Colonic mucosa (tissue), 4 donors: ENCODE results near the gene MCM10. TPM values are rescaled to one million over a fixed set of nuclear protein-coding genes. Genes with fewer than 3 reads are reported as not detected.

Experiments
- DNase-seq: peaks from one replicate; pipeline ENCODE4 v3.0.0-alpha.2; 2020
- H3K27ac ChIP-seq: fragments of 200-600 bp; one replicate; pipeline ENCODE4 v1.8.0; 2021
- H3K27me3 ChIP-seq: fragments of 200-600 bp; one replicate; pipeline ENCODE4 v1.8.0; 2021
- H3K36me3 ChIP-seq: fragments of 200-600 bp; one replicate; pipeline ENCODE4 v1.8.0; 2021
- H3K4me1 ChIP-seq: fragments of 200-600 bp; one replicate; pipeline ENCODE4 v1.8.0; 2021; ENCODE audit warnings: mild to moderate bottlenecking
- H3K4me3 ChIP-seq: fragments of 200-600 bp; one replicate; pipeline ENCODE4 v1.8.0; 2021
- H3K9ac ChIP-seq, 2 donors: one replicate each; pipeline ENCODE4 v1.7.0; 2013; ENCODE audit warnings: control low read depth in 2 of 2, low read depth in 2 of 2, low read length in 2 of 2
- H3K9me3 ChIP-seq: fragments of 200-600 bp; one replicate; pipeline ENCODE4 v1.8.0; 2021
- CTCF ChIP-seq: fragments of 200-600 bp; IDR thresholded peaks from one replicate; pipeline ENCODE4 v1.8.0; 2022; ENCODE audit warnings: antibody characterized with exemption, mild to moderate bottlenecking
- intact Hi-C: fragments of 100-400 bp; cut with DNase I; formaldehyde crosslinking; loops from one replicate; pipeline ENCODE4 v1.14.1; 2022
- total RNA-seq, 2 donors: library from RNA; stranded (reverse); fragmentation: NEBNext Ultra II Directional in 1 of 2; extraction: Animal tissue kit (Norgen Biotek cat#: 25700) in 1 of 2; gene quantifications; one replicate each; pipeline ENCODE4 v1.2.1, GENCODE V29; 2021
- donor health status: healthy.
- donor health status: DM: no; HTN: no; CAD: no.
- donor health status: DM: no; HTN: no; CAD: no.

MCM10 gene
- total RNA-seq, 2 donors from 2014 or later, result 2.4 to 21.0 TPM

- Histone ChIP-seq H3K9ac (no peak overlapping the region), H3K36me3 (no peaks in the 10 kb centered on the region), H3K9me3 (no peaks in the 10 kb centered on the region), H3K4me3 (no peak overlapping the region), H3K27me3 (no peaks in the 10 kb centered on the region), H3K27ac (no peak overlapping the region), H3K4me1 (no peaks in the 10 kb centered on the region)
- no peak for TF ChIP-seq CTCF
- intact Hi-C loops, result no loop called here
- DNase-seq, result no peak
These were observed 21.1 kb downstream of the MCM10 start for GRCh38 chr10:13182424-13182823.

- Histone ChIP-seq H3K4me1 (no peaks in the 10 kb centered on the region), H3K36me3 (no peaks in the 10 kb centered on the region), H3K27me3 (no peaks in the 10 kb centered on the region), H3K9ac (no peak overlapping the region), H3K27ac (no peak overlapping the region), H3K9me3 (no peaks in the 10 kb centered on the region), H3K4me3 (no peak overlapping the region)
- intact Hi-C loops, result no loop called here
- TF ChIP-seq CTCF, result no peak
- no peak for DNase-seq
These were observed 22.3 kb downstream of the MCM10 start for GRCh38 chr10:13183625-13184024.

- H3K27ac ChIP-seq, result no peak overlapping the region
These were observed 22.9 kb downstream of the MCM10 start for GRCh38 chr10:13184276-13184675.

GRCh38 chr10:13184730-13185514 is 23.6 kb downstream of the MCM10 start:
- H3K9me3 ChIP-seq, result no peaks in the 10 kb centered on the region
- H3K9ac ChIP-seq, result no peak overlapping the region
- H3K4me3 ChIP-seq, result no peak overlapping the region
- no peak for DNase-seq
- no peak for TF ChIP-seq CTCF
- H3K36me3 ChIP-seq, result no peaks in the 10 kb centered on the region
- H3K4me1 ChIP-seq, result no peaks in the 10 kb centered on the region
- intact Hi-C loops, result no loop called here
- no peak overlapping the region for H3K27ac ChIP-seq
- H3K27me3 ChIP-seq, result no peaks in the 10 kb centered on the region

More at GRCh38 chr10:13184276-13184675, 22.9 kb downstream of the MCM10 start:
- Histone ChIP-seq H3K9ac (no peak overlapping the region), H3K4me1 (no peaks in the 10 kb centered on the region), H3K27me3 (no peaks in the 10 kb centered on the region), H3K36me3 (no peaks in the 10 kb centered on the region), H3K9me3 (no peaks in the 10 kb centered on the region), H3K4me3 (no peak overlapping the region)
- TF ChIP-seq CTCF, result no peak
- intact Hi-C loops, result no loop called here
- DNase-seq, result no peak

GRCh38 chr10:13187135-13187534 is 25.8 kb downstream of the MCM10 start:
- Histone ChIP-seq H3K36me3 (no peaks in the 10 kb centered on the region), H3K27ac (no peak overlapping the region), H3K27me3 (no peaks in the 10 kb centered on the region), H3K4me1 (no peaks in the 10 kb centered on the region), H3K4me3 (no peak overlapping the region), H3K9ac (no peak overlapping the region), H3K9me3 (no peaks in the 10 kb centered on the region)
- DNase-seq, result no peak
- no peak for TF ChIP-seq CTCF
- intact Hi-C loops, result no loop called here
